RKO (cell line): Measurements from ENCODE around the gene HAUS8.
"Not testable (repeated sequence)": the region's sequence is repeated elsewhere in the genome, so short reads cannot be mapped to it uniquely, and the experiment has no call there.

Source experiments
- DNase-seq: peaks from one replicate; pipeline ENCODE4 v3.0.0-alpha.2; 2016; ENCODE audit warnings: low spot score

Gene HAUS8

GRCh38 chr19:17075035-17075863, at the start of gene HAUS8, which contains the start of gene MYO9B:
HAUS8 (minus strand) TSS chr19:17075452; CDS start chr19:17075422, 30 bp downstream.
MYO9B (plus strand) TSS chr19:17075777; CDS start chr19:17101718, 25,941 bp downstream.
- DNase-seq = peak; percentile 99

- no peak for DNase-seq
Observed at GRCh38 chr19:17124025-17124424, 48.8 kb upstream of the HAUS8 start.

GRCh38 chr19:17123041-17123440, 47.8 kb upstream of the HAUS8 start:
- no peak for DNase-seq

- no peak for DNase-seq
Observed at GRCh38 chr19:17121736-17122293, 46.6 kb upstream of the HAUS8 start.

GRCh38 chr19:17118957-17119356, 43.7 kb upstream of the HAUS8 start:
- no peak for DNase-seq

- no peak for DNase-seq
Observed at GRCh38 chr19:17116996-17117702, 41.9 kb upstream of the HAUS8 start.

- no peak for DNase-seq
Observed at GRCh38 chr19:17114414-17114831, 39.2 kb upstream of the HAUS8 start.

GRCh38 chr19:17113127-17113785, 38.0 kb upstream of the HAUS8 start:
- DNase-seq = no peak

GRCh38 chr19:17112700-17113099, 37.4 kb upstream of the HAUS8 start:
- no peak for DNase-seq

GRCh38 chr19:17112271-17112670, 37.0 kb upstream of the HAUS8 start:
- no peak for DNase-seq

- no peak for DNase-seq
Observed at GRCh38 chr19:17111766-17112165, 36.5 kb upstream of the HAUS8 start.

- DNase-seq = no peak
Observed at GRCh38 chr19:17110599-17110966, 35.3 kb upstream of the HAUS8 start.

GRCh38 chr19:17109962-17110598, 34.8 kb upstream of the HAUS8 start:
- no peak for DNase-seq

- no peak for DNase-seq
Observed at GRCh38 chr19:17109300-17109699, 34.0 kb upstream of the HAUS8 start.

- no peak for DNase-seq
Observed at GRCh38 chr19:17108453-17108784, 33.2 kb upstream of the HAUS8 start.

- DNase-seq = peak; percentile 95
Observed at GRCh38 chr19:17107546-17108452, 32.5 kb upstream of the HAUS8 start.

GRCh38 chr19:17106964-17107363, 31.7 kb upstream of the HAUS8 start:
- not testable (repeated sequence) for DNase-seq

- no peak for DNase-seq
Observed at GRCh38 chr19:17105556-17105955, 30.3 kb upstream of the HAUS8 start.

- DNase-seq = no peak
Observed at GRCh38 chr19:17104679-17105078, 29.4 kb upstream of the HAUS8 start.

- DNase-seq = peak; percentile 73
Observed at GRCh38 chr19:17103177-17103576, 27.9 kb upstream of the HAUS8 start.
